Activated T-helper 2 cell treated with anti-CD3 and anti-CD28 coated beads, Interferon-gamma antibody, Interleukin-2, Interleukin-4, amounts not matched to agents 10 μg/mL and 5 μg/mL and 100 μg/mL, durations not matched to agents 14 hours and 24 hours and 36 hours (primary cell): ENCODE data around the gene MACF1. TPM values are rescaled to one million over a fixed set of nuclear protein-coding genes. Genes with fewer than 3 reads are reported as not detected.

Experiments
- DNase-seq: peaks from one replicate; pipeline ENCODE4 v3.0.0; 2021; ENCODE audit warnings: low spot score
- H3K27ac Mint-ChIP-seq: one replicate; pipeline ENCODE4 v1.8.0; 2021; ENCODE audit warnings: mixed read lengths
- H3K27me3 Mint-ChIP-seq: one replicate; pipeline ENCODE4 v1.8.0; 2021; ENCODE audit warnings: low read depth, mixed read lengths
- H3K36me3 Mint-ChIP-seq: one replicate; pipeline ENCODE4 v1.8.0; 2021; ENCODE audit warnings: low read depth, mixed read lengths
- H3K4me1 Mint-ChIP-seq: one replicate; pipeline ENCODE4 v1.8.0; 2021; ENCODE audit warnings: low read depth, mixed read lengths
- H3K4me3 Mint-ChIP-seq: one replicate; pipeline ENCODE4 v1.8.0; 2021; ENCODE audit warnings: low read depth, mild to moderate bottlenecking, moderate library complexity, mixed read lengths
- H3K9me3 Mint-ChIP-seq: one replicate; pipeline ENCODE4 v1.8.0; 2021; ENCODE audit warnings: mixed read lengths
- intact Hi-C: fragments of 100-400 bp; cut with micrococcal nuclease; formaldehyde crosslinking; loops from one replicate; pipeline ENCODE4 v1.15.1; 2023
- total RNA-seq: library from RNA; stranded (reverse); gene quantifications from 2 replicates; pipeline ENCODE4 v1.2.3, GENCODE V29; 2022

Gene MACF1
- total RNA-seq, 1 donor from 2014 or later = 212 TPM

DNA sequence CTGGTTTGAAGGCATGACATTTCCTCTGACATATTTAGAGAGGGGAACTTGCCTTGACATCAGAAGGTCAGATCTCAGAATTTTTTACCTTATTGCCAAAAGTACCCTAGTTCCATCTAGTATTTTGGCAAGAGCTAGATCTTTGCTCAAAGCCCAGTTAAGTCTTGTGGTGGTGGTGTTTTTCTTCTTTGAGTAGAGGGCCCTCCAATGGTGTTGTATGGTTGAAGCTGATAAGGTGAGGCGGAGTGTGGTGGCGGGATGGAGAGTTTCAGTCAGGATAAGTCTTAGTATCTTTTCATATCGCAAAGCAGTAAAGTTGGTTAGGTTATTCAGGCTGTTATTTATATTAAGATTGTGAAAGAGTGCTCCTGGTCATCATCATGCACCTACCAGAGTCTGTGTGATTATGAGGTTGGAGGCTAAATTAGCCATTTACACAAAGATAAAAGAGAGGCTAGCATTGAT is 20.1 kb upstream of the MACF1 start:
- no peaks in the 10 kb centered on the region for H3K27me3 Mint-ChIP-seq

GRCh38 chr1:39187275-39188046 is 17.0 kb upstream of the MACF1 start:
- H3K4me3 Mint-ChIP-seq = no peak overlapping the region
- DNase-seq = no peak
- intact Hi-C loops = no loop called here
- no peaks in the 10 kb centered on the region for H3K27me3 Mint-ChIP-seq
- H3K36me3 Mint-ChIP-seq = no peaks in the 10 kb centered on the region
- peak overlapping the region; percentile 57 for H3K27ac Mint-ChIP-seq
- peaks cover 77% of the 10 kb centered on the region for H3K4me1 Mint-ChIP-seq
- H3K9me3 Mint-ChIP-seq = no peaks in the 10 kb centered on the region

More for the DNA sequence above, 20.1 kb upstream of the MACF1 start:
- Mint-ChIP-seq H3K27ac (peak overlapping the region; percentile 86), H3K4me1 (peaks cover 49% of the 10 kb centered on the region), H3K4me3 (peak overlapping the region; percentile 5), H3K36me3 (no peaks in the 10 kb centered on the region), H3K9me3 (no peaks in the 10 kb centered on the region)
- DNase-seq = no peak
- intact Hi-C loops = loop anchor here (1.0 to 2.0 kb wide), 3 partner anchors 8 to 74 kb away; partner anchors contain the start of gene MACF1

DNA sequence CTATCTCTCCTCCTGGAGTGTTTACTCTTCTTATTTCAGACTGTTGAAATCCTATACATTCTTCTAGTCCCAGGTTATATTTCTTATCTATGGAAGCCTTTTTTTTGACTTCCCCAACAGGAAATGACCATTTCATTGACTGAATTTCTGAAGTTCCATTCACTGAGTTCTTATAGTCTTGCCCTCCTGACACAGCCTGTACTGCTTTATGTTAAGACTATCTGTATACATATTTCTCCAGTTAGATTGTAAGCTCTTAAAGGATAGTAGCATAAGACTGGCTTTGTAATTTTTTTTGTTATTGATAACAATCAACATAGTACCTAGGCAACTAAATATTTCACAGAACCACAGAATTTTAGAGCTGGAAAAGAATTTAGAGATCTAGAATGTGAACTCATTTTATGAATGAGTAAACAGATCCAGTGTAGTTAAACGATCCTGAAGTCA is 14.9 kb upstream of the MACF1 start:
- Mint-ChIP-seq H3K27ac (peak overlapping the region; percentile 91), H3K4me1 (peaks cover 74% of the 10 kb centered on the region), H3K36me3 (no peaks in the 10 kb centered on the region), H3K4me3 (no peak overlapping the region), H3K27me3 (no peaks in the 10 kb centered on the region), H3K9me3 (no peaks in the 10 kb centered on the region)
- intact Hi-C loops = loop anchor here (5.0 to 10.0 kb wide), 5 partner anchors 195 to 1715 kb away; partner anchors contain the start of genes AKIRIN1, PABPC4 and ZC3H12A
- no peak for DNase-seq

- no peak for DNase-seq
- Mint-ChIP-seq H3K9me3 (no peaks in the 10 kb centered on the region), H3K27ac (peak overlapping the region; percentile 91), H3K4me1 (peaks cover 77% of the 10 kb centered on the region), H3K36me3 (no peaks in the 10 kb centered on the region), H3K4me3 (peak overlapping the region; percentile 3), H3K27me3 (no peaks in the 10 kb centered on the region)
- intact Hi-C loops = loop anchor here (5.0 to 10.0 kb wide), 5 partner anchors 195 to 1715 kb away; partner anchors contain the start of genes AKIRIN1, PABPC4 and ZC3H12A
Measured at GRCh38 chr1:39190096-39190495, 14.4 kb upstream of the MACF1 start.

DNA sequence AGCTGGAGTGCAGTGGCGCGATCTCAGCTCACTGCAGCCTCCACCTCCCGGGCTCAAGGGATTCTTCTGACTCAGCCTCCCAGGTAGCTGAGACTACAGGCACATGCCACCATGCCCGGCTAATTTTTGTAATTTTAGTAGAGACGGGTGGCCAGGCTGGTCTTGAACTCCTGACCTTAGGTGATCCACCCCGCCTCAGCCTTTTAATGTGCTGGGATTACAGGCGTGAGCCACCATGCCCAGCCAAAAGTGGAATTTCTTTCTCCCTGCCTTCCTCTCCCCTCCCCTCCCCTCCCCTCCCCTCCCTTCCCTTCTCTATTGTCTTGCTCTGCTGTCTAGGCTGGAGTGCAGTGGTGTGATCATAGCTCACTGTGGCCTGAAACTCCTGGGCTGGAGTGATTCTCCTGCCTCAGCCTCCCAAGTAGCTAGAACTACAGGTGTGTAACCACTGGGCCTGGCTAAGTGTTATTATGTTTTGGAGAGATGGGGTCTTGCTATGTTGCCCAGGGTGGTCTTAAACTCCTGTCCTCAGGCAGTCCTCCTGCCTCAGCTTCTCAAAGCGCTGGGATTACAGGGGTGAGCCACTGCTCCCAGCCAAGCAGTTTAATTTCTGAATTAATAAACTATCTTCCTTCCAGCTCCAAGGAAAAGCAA is 10.0 kb upstream of the MACF1 start:
- Mint-ChIP-seq H3K27me3 (no peaks in the 10 kb centered on the region), H3K36me3 (peaks cover 1% of the 10 kb centered on the region), H3K4me3 (no peak overlapping the region), H3K9me3 (no peaks in the 10 kb centered on the region), H3K27ac (peak overlapping the region; percentile 95), H3K4me1 (peaks cover 76% of the 10 kb centered on the region)
- DNase-seq = no peak
- intact Hi-C loops = loop anchor here (5.0 to 10.0 kb wide), 5 partner anchors 200 to 1720 kb away; partner anchors contain the start of genes AKIRIN1, PABPC4 and ZC3H12A

- H3K4me3 Mint-ChIP-seq = peak overlapping the region; percentile 50
- H3K36me3 Mint-ChIP-seq = peaks cover 6% of the 10 kb centered on the region
- peaks cover 75% of the 10 kb centered on the region for H3K4me1 Mint-ChIP-seq
- peak overlapping the region; percentile 95 for H3K27ac Mint-ChIP-seq
- no peaks in the 10 kb centered on the region for H3K27me3 Mint-ChIP-seq
- no peak for DNase-seq
- no peaks in the 10 kb centered on the region for H3K9me3 Mint-ChIP-seq
- intact Hi-C loops = loop anchor here (10.0 kb wide), 3 partner anchors 201 to 1721 kb away; partner anchors contain the start of genes AKIRIN1 and ZC3H12A
Measured at GRCh38 chr1:39195166-39196111, 9.1 kb upstream of the MACF1 start.

- intact Hi-C loops = loop anchor here (1.0 to 10.0 kb wide), 4 partner anchors 9 to 1722 kb away; partner anchors contain the start of genes AKIRIN1 and ZC3H12A
Measured at GRCh38 chr1:39196244-39197215, 8.0 kb upstream of the MACF1 start.

GRCh38 chr1:39199593-39199992 is 4.9 kb upstream of the MACF1 start:
- H3K36me3 Mint-ChIP-seq = peaks cover 10% of the 10 kb centered on the region
- H3K9me3 Mint-ChIP-seq = no peaks in the 10 kb centered on the region
- intact Hi-C loops = loop anchor here (10.0 kb wide), 3 partner anchors 205 to 1725 kb away; partner anchors contain the start of genes AKIRIN1 and ZC3H12A

More at GRCh38 chr1:39196244-39197215, 8.0 kb upstream of the MACF1 start:
- Mint-ChIP-seq H3K4me3 (peak overlapping the region; percentile 70), H3K27me3 (no peaks in the 10 kb centered on the region), H3K9me3 (no peaks in the 10 kb centered on the region), H3K27ac (peak overlapping the region; percentile 95), H3K4me1 (peaks cover 71% of the 10 kb centered on the region), H3K36me3 (peaks cover 10% of the 10 kb centered on the region)
- peak; percentile 45 for DNase-seq

GRCh38 chr1:39205102-39205780 is 746 bp downstream of the MACF1 start:
- intact Hi-C loops = loop anchor here (1.0 to 2.0 kb wide), 4 partner anchors 8 to 20 kb away; no protein-coding TSS in a partner anchor
- DNase-seq = peak; percentile 63
- peaks cover 45% of the 10 kb centered on the region for H3K4me1 Mint-ChIP-seq
- H3K27me3 Mint-ChIP-seq = no peaks in the 10 kb centered on the region
- peak overlapping the region; percentile 96 for H3K27ac Mint-ChIP-seq
- peaks cover 17% of the 10 kb centered on the region for H3K36me3 Mint-ChIP-seq
- peaks cover 4% of the 10 kb centered on the region for H3K9me3 Mint-ChIP-seq
- H3K4me3 Mint-ChIP-seq = peak overlapping the region; percentile 97

More at GRCh38 chr1:39199593-39199992, 4.9 kb upstream of the MACF1 start:
- Mint-ChIP-seq H3K27ac (peak overlapping the region; percentile 39), H3K4me1 (peaks cover 63% of the 10 kb centered on the region), H3K4me3 (no peak overlapping the region), H3K27me3 (no peaks in the 10 kb centered on the region)
- DNase-seq = no peak

GRCh38 chr1:39205781-39206464 is 1.4 kb downstream of the MACF1 start:
- Mint-ChIP-seq H3K27me3 (no peaks in the 10 kb centered on the region), H3K36me3 (peaks cover 21% of the 10 kb centered on the region), H3K4me3 (peak overlapping the region; percentile 97), H3K4me1 (peaks cover 45% of the 10 kb centered on the region), H3K27ac (peak overlapping the region; percentile 96), H3K9me3 (peaks cover 9% of the 10 kb centered on the region)
- intact Hi-C loops = loop anchor here (1.0 to 2.0 kb wide), 4 partner anchors 9 to 21 kb away; no protein-coding TSS in a partner anchor
- no peak for DNase-seq
